ENCODE data around the gene AKAP8L.

The AKAP8L gene

DNA sequence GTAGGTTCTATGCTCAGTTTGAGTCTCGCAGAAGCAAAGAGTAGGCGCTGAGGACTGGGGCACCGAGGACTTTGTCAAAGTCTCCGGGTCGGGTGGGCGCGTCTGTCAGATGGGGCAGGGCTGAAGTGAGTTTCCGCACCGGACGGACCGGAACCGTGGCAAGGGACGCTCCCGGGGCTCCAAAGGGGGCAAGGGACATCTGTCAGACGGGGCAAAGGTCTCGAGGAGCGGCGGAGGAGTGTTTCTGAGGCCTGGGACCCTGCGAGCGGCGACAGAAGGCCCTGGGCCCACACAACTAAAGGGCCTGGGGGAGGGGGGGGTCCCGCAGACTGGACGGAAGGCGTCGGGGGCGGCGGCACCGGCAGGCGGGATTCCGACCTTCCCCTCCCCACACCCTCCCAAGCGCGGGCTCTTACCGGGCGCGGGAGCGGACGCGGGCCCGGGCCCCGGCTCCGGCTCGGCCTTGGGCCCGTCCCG lies 13.3 kb upstream of the AKAP8L start:
- no peak overlapping the region for H3K27ac ChIP-seq (ENCODE audit: low read length)
- H3K4me3 ChIP-seq (ENCODE audit: low read length): peak overlapping the region; percentile 68
- no peak for DNase-seq (ENCODE audit: low read depth, low spot score)
- no CpG with 5 or more reads among the region's 44 CpGs for WGBS (ENCODE audit: insufficient coverage, insufficient read length)
- no peaks in the 10 kb centered on the region for H3K27me3 ChIP-seq (ENCODE audit: control insufficient read depth, insufficient read depth, low read length)
- peaks cover 4% of the 10 kb centered on the region; the same call in 1 of the 2 replicates for H3K36me3 ChIP-seq (ENCODE audit: control insufficient read depth, insufficient read depth, low read length)
- peaks cover 6% of the 10 kb centered on the region for H3K4me1 ChIP-seq (ENCODE audit: control insufficient read depth, insufficient read depth, low read length)
- H3K9me3 ChIP-seq (ENCODE audit: control insufficient read depth, insufficient read depth, low read length): no peaks in the 10 kb centered on the region

- Histone ChIP-seq H3K27me3 (ENCODE audit: control insufficient read depth, insufficient read depth, low read length) (no peaks in the 10 kb centered on the region), H3K4me1 (ENCODE audit: control insufficient read depth, insufficient read depth, low read length) (peaks cover 6% of the 10 kb centered on the region), H3K36me3 (ENCODE audit: control insufficient read depth, insufficient read depth, low read length) (peaks cover 7% of the 10 kb centered on the region; the same call in 1 of the 2 replicates), H3K9me3 (ENCODE audit: control insufficient read depth, insufficient read depth, low read length) (no peaks in the 10 kb centered on the region), H3K27ac (ENCODE audit: low read length) (no peak overlapping the region), H3K4me3 (ENCODE audit: low read length) (peak overlapping the region; percentile 68)
- no peak for DNase-seq (ENCODE audit: low read depth, low spot score)
- no CpG with 5 or more reads among the region's 7 CpGs for WGBS (ENCODE audit: insufficient coverage, insufficient read length)
These were observed 12.7 kb upstream of the AKAP8L start for GRCh38 chr19:15431396-15432017.

DNA sequence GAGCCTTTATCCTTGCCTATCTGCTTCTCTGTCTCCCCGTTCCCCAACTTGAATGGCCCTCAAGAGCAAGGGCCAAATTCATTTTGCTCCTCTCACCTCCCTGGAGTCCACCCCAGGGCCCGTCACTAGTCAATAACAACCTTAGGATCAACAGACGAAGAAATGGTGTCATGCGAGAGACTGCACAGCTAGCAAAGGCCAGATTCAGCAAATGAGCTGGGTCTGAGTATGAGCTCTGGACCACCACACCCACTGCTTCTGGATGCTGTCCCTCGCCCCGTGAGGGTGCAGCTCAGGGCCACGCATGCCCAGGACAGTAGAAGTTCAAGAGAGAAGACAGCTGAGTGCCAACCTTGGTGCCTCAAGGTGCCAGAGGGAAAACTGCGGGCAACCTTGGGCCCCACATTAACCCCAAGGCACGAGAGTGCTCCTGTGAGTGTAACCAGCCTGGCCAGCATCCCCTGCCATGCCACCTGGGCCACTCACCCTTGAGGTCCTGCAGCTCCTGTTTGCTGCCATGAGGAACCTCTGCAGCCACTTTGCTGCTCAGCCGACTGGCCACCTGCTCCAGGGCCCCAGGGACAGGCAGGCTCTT lies 11.8 kb upstream of the AKAP8L start:
- H3K4me1 ChIP-seq (ENCODE audit: control insufficient read depth, insufficient read depth, low read length): peaks cover 6% of the 10 kb centered on the region
- H3K27me3 ChIP-seq (ENCODE audit: control insufficient read depth, insufficient read depth, low read length): no peaks in the 10 kb centered on the region
- DNase-seq (ENCODE audit: low read depth, low spot score): no peak
- WGBS (ENCODE audit: insufficient coverage, insufficient read length): no CpG with 5 or more reads among the region's 10 CpGs
- H3K27ac ChIP-seq (ENCODE audit: low read length): no peak overlapping the region
- no peaks in the 10 kb centered on the region for H3K9me3 ChIP-seq (ENCODE audit: control insufficient read depth, insufficient read depth, low read length)
- peaks cover 7% of the 10 kb centered on the region; the same call in 1 of the 2 replicates for H3K36me3 ChIP-seq (ENCODE audit: control insufficient read depth, insufficient read depth, low read length)
- H3K4me3 ChIP-seq (ENCODE audit: low read length): no peak overlapping the region

DNA sequence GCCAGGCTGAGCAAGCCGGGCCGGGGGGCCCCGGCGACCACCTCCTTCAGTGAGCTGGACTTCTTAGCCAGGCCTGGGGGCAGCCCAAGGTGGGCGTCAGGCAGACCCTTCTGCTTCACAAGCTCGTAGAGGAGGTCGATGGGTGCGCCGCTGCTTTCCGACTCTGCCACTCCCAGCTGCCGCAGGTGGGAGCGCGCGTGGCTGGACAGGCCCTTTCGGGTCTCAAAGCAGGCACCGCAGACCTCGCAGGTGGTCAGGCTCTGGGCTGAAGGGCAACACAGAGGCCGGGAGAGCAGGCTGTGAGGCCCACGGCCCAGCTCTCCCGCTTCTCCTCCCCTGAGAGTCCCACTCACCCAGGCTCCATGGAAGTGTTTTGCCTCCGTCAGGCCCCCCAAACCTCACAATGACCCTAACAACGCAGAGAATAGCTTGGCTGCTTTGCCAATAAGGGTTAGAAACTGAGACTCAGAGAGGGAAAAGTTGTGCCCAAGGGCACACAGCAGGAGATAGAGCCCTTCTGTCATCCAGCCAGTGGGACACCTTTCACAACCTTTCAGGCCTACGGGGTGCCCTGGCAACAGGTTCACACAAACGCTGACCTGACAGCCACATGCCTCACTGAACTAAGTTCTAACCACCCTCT lies 11.2 kb upstream of the AKAP8L start:
- no peak for DNase-seq (ENCODE audit: low read depth, low spot score)
- H3K27ac ChIP-seq (ENCODE audit: low read length): no peak overlapping the region
- H3K36me3 ChIP-seq (ENCODE audit: control insufficient read depth, insufficient read depth, low read length): peaks cover 13% of the 10 kb centered on the region; the same call in 1 of the 2 replicates
- peaks cover 6% of the 10 kb centered on the region for H3K4me1 ChIP-seq (ENCODE audit: control insufficient read depth, insufficient read depth, low read length)
- H3K4me3 ChIP-seq (ENCODE audit: low read length): no peak overlapping the region
- H3K27me3 ChIP-seq (ENCODE audit: control insufficient read depth, insufficient read depth, low read length): no peaks in the 10 kb centered on the region
- H3K9me3 ChIP-seq (ENCODE audit: control insufficient read depth, insufficient read depth, low read length): no peaks in the 10 kb centered on the region
- no CpG with 5 or more reads among the region's 24 CpGs for whole genome bisulfite sequencing (ENCODE audit: insufficient coverage, insufficient read length)

DNA sequence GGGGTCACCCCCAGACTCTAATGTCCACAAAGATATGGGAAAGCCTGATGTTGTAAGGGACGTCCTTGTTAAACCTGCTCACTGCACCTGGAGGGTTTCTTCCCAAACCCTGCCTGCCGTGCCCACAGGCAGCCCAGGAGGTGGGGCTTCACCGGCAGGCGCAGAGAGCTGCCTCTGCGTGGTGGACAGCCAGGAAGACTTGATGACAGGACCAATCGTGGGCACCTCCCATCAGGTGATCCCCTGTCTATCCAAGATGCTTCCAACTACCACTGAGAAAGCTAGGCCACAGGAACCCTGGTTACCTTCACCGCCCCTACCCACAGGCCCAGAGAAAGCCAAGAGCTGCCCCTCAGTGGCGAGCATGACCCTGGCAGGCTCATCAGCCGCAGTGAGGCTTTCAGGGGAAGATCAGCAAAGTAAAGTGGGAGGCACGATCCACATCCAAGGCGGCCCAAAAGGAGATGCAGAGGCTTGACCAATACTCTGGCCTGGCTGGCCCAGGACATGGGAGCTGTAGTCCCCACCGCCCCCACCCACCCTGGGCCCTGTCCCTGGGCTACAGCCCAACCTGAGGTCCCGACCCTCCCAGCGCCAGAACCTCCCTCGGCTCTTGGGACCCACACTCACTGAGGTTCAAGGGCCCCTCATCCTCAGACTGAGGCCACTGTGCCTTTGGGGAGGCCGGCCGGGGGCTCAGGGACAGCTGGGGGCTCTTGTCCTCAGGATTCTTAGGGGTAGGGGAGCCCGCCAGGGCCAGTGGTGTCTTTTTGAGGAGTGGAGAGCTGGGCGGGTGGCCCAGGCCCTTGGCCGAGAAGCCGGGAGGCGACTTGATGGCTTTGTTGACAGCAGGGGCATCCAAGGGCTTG lies 10.4 kb upstream of the AKAP8L start:
- DNase-seq (ENCODE audit: low read depth, low spot score): no peak
- no CpG with 5 or more reads among the region's 22 CpGs for WGBS (ENCODE audit: insufficient coverage, insufficient read length)
- Histone ChIP-seq H3K27ac (ENCODE audit: low read length) (no peak overlapping the region), H3K4me1 (ENCODE audit: control insufficient read depth, insufficient read depth, low read length) (peaks cover 6% of the 10 kb centered on the region), H3K4me3 (ENCODE audit: low read length) (no peak overlapping the region), H3K9me3 (ENCODE audit: control insufficient read depth, insufficient read depth, low read length) (no peaks in the 10 kb centered on the region), H3K36me3 (ENCODE audit: control insufficient read depth, insufficient read depth, low read length) (peaks cover 20% of the 10 kb centered on the region), H3K27me3 (ENCODE audit: control insufficient read depth, insufficient read depth, low read length) (no peaks in the 10 kb centered on the region)

- Histone ChIP-seq H3K4me1 (ENCODE audit: control insufficient read depth, insufficient read depth, low read length) (peaks cover 4% of the 10 kb centered on the region; the same call in 1 of the 2 replicates), H3K27ac (ENCODE audit: low read length) (no peak overlapping the region), H3K4me3 (ENCODE audit: low read length) (no peak overlapping the region), H3K27me3 (ENCODE audit: control insufficient read depth, insufficient read depth, low read length) (no peaks in the 10 kb centered on the region), H3K9me3 (ENCODE audit: control insufficient read depth, insufficient read depth, low read length) (no peaks in the 10 kb centered on the region), H3K36me3 (ENCODE audit: control insufficient read depth, insufficient read depth, low read length) (peaks cover 25% of the 10 kb centered on the region)
- no peak for DNase-seq (ENCODE audit: low read depth, low spot score)
- no CpG with 5 or more reads among the region's 35 CpGs for WGBS (ENCODE audit: insufficient coverage, insufficient read length)
These were observed 9.2 kb upstream of the AKAP8L start for GRCh38 chr19:15427991-15428471.

DNA sequence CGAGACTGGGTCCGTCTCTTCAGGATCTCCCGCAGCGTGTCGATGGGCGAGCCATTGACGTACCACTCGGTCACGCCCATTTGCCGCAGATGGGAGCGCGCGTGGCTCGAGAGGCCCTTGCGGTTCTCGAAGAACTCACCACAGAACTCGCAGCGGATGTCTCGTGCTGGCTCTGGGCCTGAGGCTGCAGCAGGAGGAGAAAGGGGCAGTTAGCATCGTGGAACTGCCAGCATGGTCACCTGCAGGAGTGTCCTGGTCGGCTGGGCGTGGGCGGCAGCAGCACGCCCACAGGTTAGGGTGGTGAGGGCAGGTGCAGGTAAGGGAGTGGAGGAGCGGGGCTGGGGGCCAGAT lies 8.5 kb upstream of the AKAP8L start:
- no peaks in the 10 kb centered on the region for H3K9me3 ChIP-seq (ENCODE audit: control insufficient read depth, insufficient read depth, low read length)
- H3K4me3 ChIP-seq (ENCODE audit: low read length): no peak overlapping the region
- DNase-seq (ENCODE audit: low read depth, low spot score): no peak
- H3K36me3 ChIP-seq (ENCODE audit: control insufficient read depth, insufficient read depth, low read length): peaks cover 29% of the 10 kb centered on the region
- H3K27me3 ChIP-seq (ENCODE audit: control insufficient read depth, insufficient read depth, low read length): no peaks in the 10 kb centered on the region
- no peak overlapping the region for H3K27ac ChIP-seq (ENCODE audit: low read length)
- WGBS (ENCODE audit: insufficient coverage, insufficient read length): no CpG with 5 or more reads among the region's 25 CpGs
- peaks cover 4% of the 10 kb centered on the region; the same call in 1 of the 2 replicates for H3K4me1 ChIP-seq (ENCODE audit: control insufficient read depth, insufficient read depth, low read length)

- Histone ChIP-seq H3K9me3 (ENCODE audit: control insufficient read depth, insufficient read depth, low read length) (no peaks in the 10 kb centered on the region), H3K27ac (ENCODE audit: low read length) (no peak overlapping the region), H3K36me3 (ENCODE audit: control insufficient read depth, insufficient read depth, low read length) (peaks cover 29% of the 10 kb centered on the region), H3K4me1 (ENCODE audit: control insufficient read depth, insufficient read depth, low read length) (peaks cover 4% of the 10 kb centered on the region; the same call in 1 of the 2 replicates), H3K27me3 (ENCODE audit: control insufficient read depth, insufficient read depth, low read length) (no peaks in the 10 kb centered on the region), H3K4me3 (ENCODE audit: low read length) (no peak overlapping the region)
- no CpG with 5 or more reads among the region's 16 CpGs for WGBS (ENCODE audit: insufficient coverage, insufficient read length)
- no peak for DNase-seq (ENCODE audit: low read depth, low spot score)
These were observed 7.9 kb upstream of the AKAP8L start for GRCh38 chr19:15426485-15427349.

DNA sequence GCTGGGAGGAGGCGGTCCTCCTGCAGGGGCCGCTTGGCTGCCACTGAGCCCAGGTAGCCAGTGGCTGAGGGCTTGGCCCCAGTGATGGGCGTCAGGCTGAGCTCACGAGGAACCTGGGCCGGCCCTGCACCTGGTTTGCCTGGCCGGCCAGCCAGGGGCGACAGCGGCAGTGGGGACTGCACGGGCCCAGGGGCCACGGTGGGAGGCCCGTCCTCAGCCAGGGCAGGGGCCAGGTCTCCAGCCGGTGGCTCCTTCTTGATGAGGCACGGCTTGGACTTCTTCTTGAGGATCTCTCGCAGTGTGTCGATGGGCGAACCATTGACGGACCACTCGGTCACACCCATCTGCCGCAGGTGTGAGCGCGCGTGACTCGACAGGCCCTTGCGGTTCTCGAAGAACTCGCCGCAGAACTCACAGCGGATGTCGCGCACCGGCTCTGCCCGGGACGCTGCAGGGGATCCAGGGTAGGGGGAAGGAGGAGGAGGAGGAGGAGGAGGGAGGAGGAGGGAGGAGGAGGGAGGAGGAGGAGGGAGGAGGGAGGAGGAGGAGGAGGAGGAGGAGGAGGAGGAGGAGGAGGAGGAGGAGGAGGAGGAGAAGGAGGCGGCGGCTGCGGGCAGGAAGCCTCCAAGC lies 6.6 kb upstream of the AKAP8L start:
- Histone ChIP-seq H3K4me1 (ENCODE audit: control insufficient read depth, insufficient read depth, low read length) (no peaks in the 10 kb centered on the region), H3K4me3 (ENCODE audit: low read length) (no peak overlapping the region), H3K36me3 (ENCODE audit: control insufficient read depth, insufficient read depth, low read length) (peaks cover 29% of the 10 kb centered on the region), H3K9me3 (ENCODE audit: control insufficient read depth, insufficient read depth, low read length) (no peaks in the 10 kb centered on the region), H3K27ac (ENCODE audit: low read length) (no peak overlapping the region), H3K27me3 (ENCODE audit: control insufficient read depth, insufficient read depth, low read length) (no peaks in the 10 kb centered on the region)
- DNase-seq (ENCODE audit: low read depth, low spot score): no peak
- WGBS (ENCODE audit: insufficient coverage, insufficient read length): no CpG with 5 or more reads among the region's 36 CpGs
